Tibial nerve (tissue), 4 donors: ENCODE measurements around the gene WT1.

Source experiments
- CTCF ChIP-seq, 5 experiments: fragments of 200-600 bp in 3 of 5; fragments of 450-650 bp in 2 of 5; sonication (generic) in 3 of 5; IDR thresholded peaks; one replicate each; pipeline ENCODE4 v1.5.1; 2016 to 2019; ENCODE audit warnings: antibody characterized with exemption in 5 of 5, mild to moderate bottlenecking in 3 of 5, moderate library complexity in 2 of 5
- EP300 ChIP-seq, 2 donors: sonication (generic); formaldehyde crosslinking; IDR thresholded peaks; one replicate each; pipeline ENCODE4 v1.6.1; 2017; ENCODE audit warnings: antibody characterized with exemption in 2 of 2, mild to moderate bottlenecking in 1 of 2
- POLR2A ChIP-seq, 2 donors: fragments of 450-650 bp; IDR thresholded peaks; one replicate each; pipeline ENCODE4 v1.6.1; 2017; ENCODE audit warnings: antibody characterized with exemption in 2 of 2, mild to moderate bottlenecking in 2 of 2, moderate library complexity in 2 of 2

- TF ChIP-seq POLR2A (IDR thresholded peaks at IDR 0.05): no peak
- no peak for TF ChIP-seq CTCF (IDR thresholded peaks at IDR 0.05)
- TF ChIP-seq EP300 (IDR thresholded peaks at IDR 0.05): no peak
Observed at GRCh38 chr11:32435152-32435480, 223 bp downstream of the WT1 start.
